DOHH2 (cell line): Measurements from ENCODE around the gene BRPF3.

ENCODE experiments used
- H3F3A ChIP-seq: fragments of 200-600 bp; sonication (generic), shearing (Covaris generic); 2 replicates; pipeline ENCODE4 v1.6.0; 2016; ENCODE audit warnings: antibody characterized with exemption, mild to moderate bottlenecking; ENCODE audit not compliant: control insufficient read depth, insufficient read depth
- H3K27ac ChIP-seq: fragments of 200-600 bp; sonication (generic); 2 replicates; pipeline ENCODE4 v1.5.1; 2014; ENCODE audit warnings: low read depth, mild to moderate bottlenecking, low read length, moderate library complexity
- H3K27me3 ChIP-seq: fragments of 200-600 bp; sonication (generic); 2 replicates; pipeline ENCODE4 v1.6.1; 2014; ENCODE audit warnings: mild to moderate bottlenecking, low read length, mixed read lengths; ENCODE audit not compliant: control insufficient read depth
- H3K36me3 ChIP-seq: fragments of 200-600 bp; sonication (generic); 2 replicates; pipeline ENCODE4 v1.6.1; 2014; ENCODE audit warnings: mild to moderate bottlenecking, low read length, moderate library complexity, mixed read lengths; ENCODE audit not compliant: control insufficient read depth
- H3K4me1 ChIP-seq: fragments of 200-600 bp; sonication (generic); 2 replicates; pipeline ENCODE4 v1.6.1; 2014; ENCODE audit warnings: mild to moderate bottlenecking, low read length, mixed read lengths; ENCODE audit not compliant: control insufficient read depth
- H3K4me2 ChIP-seq: fragments of 200-600 bp; sonication (generic); 2 replicates; pipeline ENCODE4 v1.6.0; 2014; ENCODE audit warnings: mild to moderate bottlenecking, low read length, moderate library complexity
- H3K4me3 ChIP-seq: fragments of 200-600 bp; sonication (generic); 2 replicates; pipeline ENCODE4 v1.5.1; 2014; ENCODE audit warnings: mild to moderate bottlenecking, low read length, mixed read lengths
- H3K79me2 ChIP-seq: fragments of 200-600 bp; sonication (generic); 2 replicates; pipeline ENCODE4 v1.6.1; 2014; ENCODE audit warnings: mild to moderate bottlenecking, low read length, mixed read lengths; ENCODE audit not compliant: control insufficient read depth
- H3K9me2 ChIP-seq: fragments of 200-600 bp; sonication (generic); replicated peaks from 2 replicates; pipeline ENCODE4 v1.6.1; 2014; ENCODE audit warnings: mild to moderate bottlenecking, low read length, mixed read lengths; ENCODE audit not compliant: control insufficient read depth
- H3K9me3 ChIP-seq: fragments of 200-600 bp; sonication (generic); 2 replicates; pipeline ENCODE4 v1.6.1; 2014; ENCODE audit warnings: antibody characterized with exemption, low read length, mixed read lengths; ENCODE audit not compliant: control insufficient read depth, insufficient read depth
- H4K20me1 ChIP-seq: fragments of 200-600 bp; sonication (generic); 2 replicates; pipeline ENCODE4 v1.6.0; 2014; ENCODE audit warnings: low read depth, mild to moderate bottlenecking, antibody characterized with exemption, low read length, moderate library complexity; ENCODE audit not compliant: control insufficient read depth, insufficient read depth
- CTCF ChIP-seq: fragments of 200-600 bp; sonication (generic); IDR thresholded peaks from one replicate; pipeline ENCODE4 v1.5.1; 2014; ENCODE audit warnings: antibody characterized with exemption, mild to moderate bottlenecking, low read depth, low read length; ENCODE audit not compliant: poor library complexity, severe bottlenecking
- EZH2phosphoT487 ChIP-seq: fragments of 200-600 bp; sonication (generic); IDR thresholded peaks from 2 replicates; pipeline ENCODE4 v1.6.1; 2017; ENCODE audit warnings: borderline replicate concordance, mild to moderate bottlenecking, antibody characterized with exemption, low read length, moderate library complexity, mixed read lengths

Gene BRPF3

GRCh38 chr6:36224918-36225461 is 28.4 kb downstream of the BRPF3 start:
- no peak overlapping the region for H3K27ac ChIP-seq
- no peaks in the 10 kb centered on the region for H3K9me3 ChIP-seq
- no peaks in the 10 kb centered on the region for H3F3A ChIP-seq
- H3K9me2 ChIP-seq = no peaks in the 10 kb centered on the region
- no peak overlapping the region for H3K4me3 ChIP-seq
- TF ChIP-seq CTCF (no peak), EZH2phosphoT487 (no peak)
- no peak overlapping the region for H3K4me2 ChIP-seq
- H3K36me3 ChIP-seq = peaks cover 73% of the 10 kb centered on the region
- no peaks in the 10 kb centered on the region for H3K27me3 ChIP-seq
- no peaks in the 10 kb centered on the region for H3K4me1 ChIP-seq
- no peaks in the 10 kb centered on the region for H4K20me1 ChIP-seq
- no peaks in the 10 kb centered on the region for H3K79me2 ChIP-seq

- H3K9me2 ChIP-seq = no peaks in the 10 kb centered on the region
- H3K4me2 ChIP-seq = no peak overlapping the region
- H3K4me3 ChIP-seq = no peak overlapping the region
- no peaks in the 10 kb centered on the region for H3K79me2 ChIP-seq
- H3K27me3 ChIP-seq = no peaks in the 10 kb centered on the region
- H3F3A ChIP-seq = no peaks in the 10 kb centered on the region
- TF ChIP-seq EZH2phosphoT487 = no peak
- no peak for TF ChIP-seq CTCF
- no peaks in the 10 kb centered on the region for H3K4me1 ChIP-seq
- H4K20me1 ChIP-seq = no peaks in the 10 kb centered on the region
- H3K27ac ChIP-seq = no peak overlapping the region
- no peaks in the 10 kb centered on the region for H3K9me3 ChIP-seq
- peaks cover 74% of the 10 kb centered on the region for H3K36me3 ChIP-seq
Measured at GRCh38 chr6:36226438-36227047, 30.0 kb downstream of the BRPF3 start.

GRCh38 chr6:36227379-36228228 is 31.1 kb downstream of the BRPF3 start:
- Histone ChIP-seq H3K4me1 (no peaks in the 10 kb centered on the region), H3K79me2 (no peaks in the 10 kb centered on the region), H3F3A (no peaks in the 10 kb centered on the region), H3K4me3 (no peak overlapping the region), H3K36me3 (peaks cover 68% of the 10 kb centered on the region), H3K4me2 (no peak overlapping the region), H3K27ac (no peak overlapping the region), H3K27me3 (no peaks in the 10 kb centered on the region), H3K9me2 (no peaks in the 10 kb centered on the region), H3K9me3 (no peaks in the 10 kb centered on the region), H4K20me1 (no peaks in the 10 kb centered on the region)
- TF ChIP-seq EZH2phosphoT487 (no peak), CTCF (no peak)
